Inferior parietal cortex (tissue), 1 donor: ENCODE measurements around the gene OR1E2.
"Not testable (repeated sequence)": the region's sequence is repeated elsewhere in the genome, so short reads cannot be mapped to it uniquely, and the experiment has no call there.

ENCODE experiments used
- DNase-seq: peaks from one replicate; pipeline ENCODE4 v3.0.0-alpha.2; 2016; ENCODE audit errors: extremely low spot score

Gene OR1E2

DNA sequence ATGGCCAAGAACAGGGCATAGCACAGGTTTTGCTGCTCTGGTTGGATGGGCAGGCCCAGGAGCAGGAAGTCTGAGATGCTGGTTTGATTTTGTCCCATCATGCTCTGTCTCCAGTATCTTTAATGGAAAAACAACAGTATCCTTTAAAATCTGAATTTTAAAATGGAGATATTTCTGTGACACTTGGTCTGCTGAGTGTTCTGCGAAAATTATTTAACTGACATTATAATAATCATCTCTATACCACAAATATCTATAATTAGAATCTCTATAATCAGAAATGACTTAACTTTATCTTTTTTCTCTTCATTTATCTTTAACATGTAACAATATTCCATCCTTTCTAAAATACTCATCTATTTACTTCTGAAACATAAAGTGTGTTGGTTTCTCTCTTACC lies 35.3 kb downstream of the OR1E2 start, which contains the start of gene OR1E1:
TSS of gene OR1E1 (minus strand) at position 101 of the 400 bp plus-strand sequence. CDS start at position 101, 0 bp downstream.
- DNase-seq = no peak

DNA sequence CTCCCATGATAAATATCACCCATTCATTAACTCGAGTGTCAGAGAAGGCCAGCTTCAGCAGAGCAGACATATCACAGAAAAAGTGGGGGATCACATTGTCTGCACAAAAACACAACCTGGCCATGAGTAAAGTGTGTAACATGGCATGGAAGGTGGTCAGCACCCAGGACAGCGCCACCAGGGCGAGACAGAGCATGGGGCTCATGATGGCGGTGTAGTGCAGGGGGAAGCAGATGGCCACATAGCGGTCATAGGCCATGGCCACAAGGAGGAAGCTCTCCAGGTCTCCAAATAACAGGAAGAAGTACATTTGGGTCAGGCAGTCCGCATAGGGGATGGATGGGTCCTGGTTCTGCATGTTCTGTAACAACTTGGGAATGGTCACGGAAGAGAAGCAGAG lies 35.8 kb downstream of the OR1E2 start:
- not testable (repeated sequence) for DNase-seq

DNA sequence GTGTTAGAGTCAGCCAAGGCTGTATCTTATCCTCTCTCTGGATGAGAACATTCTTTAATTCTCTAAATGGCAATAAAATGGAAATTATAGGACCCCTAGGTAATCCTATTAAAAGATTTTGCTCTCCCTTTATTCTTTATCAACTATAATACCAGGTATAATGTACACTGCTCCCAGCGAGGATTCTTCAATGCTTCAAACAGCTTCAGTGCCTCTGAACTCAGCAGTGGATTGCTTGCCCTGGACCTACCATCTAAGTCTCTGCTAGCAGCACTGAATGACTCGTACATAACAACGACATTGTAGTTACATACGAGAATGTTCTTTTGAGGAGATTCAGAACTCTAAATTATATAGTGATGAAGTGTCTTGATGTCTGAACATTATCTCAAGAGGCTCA lies 43.9 kb downstream of the OR1E2 start:
- no peak for DNase-seq

DNA sequence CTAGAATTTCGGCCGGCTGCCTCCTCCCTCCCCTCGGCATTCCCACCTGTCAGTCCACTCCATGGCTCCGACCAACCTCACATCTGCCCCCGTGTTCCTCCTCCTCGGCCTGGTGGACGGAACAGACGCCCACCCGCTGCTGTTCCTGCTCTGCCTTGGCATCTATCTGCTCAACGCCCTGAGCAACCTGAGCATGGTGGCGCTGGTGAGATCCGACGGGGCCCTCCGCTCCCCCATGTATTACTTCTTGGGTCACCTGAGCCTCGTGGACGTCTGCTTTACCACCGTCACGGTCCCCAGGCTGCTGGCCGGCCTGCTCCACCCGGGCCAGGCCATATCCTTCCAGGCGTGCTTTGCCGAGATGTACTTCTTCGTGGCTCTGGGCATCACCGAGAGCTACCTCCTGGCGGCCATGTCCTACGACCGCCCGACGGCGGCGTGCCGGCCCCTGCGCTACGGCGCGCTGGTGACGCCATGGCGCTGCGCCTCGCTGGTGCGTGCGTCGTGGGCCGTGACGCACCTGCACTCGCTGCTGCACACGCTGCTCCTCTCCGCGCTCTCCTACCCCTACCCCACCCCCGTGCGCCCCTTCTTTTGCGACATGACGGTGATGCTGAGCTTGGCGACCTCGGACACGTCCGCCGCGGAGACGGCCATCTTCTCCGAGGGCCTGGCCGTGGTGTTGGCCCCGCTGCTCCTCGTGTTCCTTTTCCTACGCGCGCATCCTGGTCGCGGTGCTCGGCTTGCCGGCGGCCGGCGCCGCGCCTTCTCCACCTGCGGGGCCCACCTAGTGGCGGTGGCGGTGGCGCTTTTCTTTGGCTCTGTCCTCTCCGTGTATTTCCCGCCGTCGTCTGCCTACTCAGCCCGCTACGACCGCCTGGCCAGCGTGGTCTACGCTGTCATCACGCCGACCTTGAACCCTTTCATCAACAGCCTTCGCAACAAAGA lies 47.5 kb downstream of the OR1E2 start, which contains the start of gene OR3A2:
TSS of gene OR3A2 (minus strand) at position 440 of the 948 bp plus-strand sequence.
- no peak for DNase-seq
